ENCODE data around the gene GAGE12G.
"Not testable (repeated sequence)": the region's sequence is repeated elsewhere in the genome, so short reads cannot be mapped to it uniquely, and the experiment has no call there.

GRCh38 chrX:49589196-49589595, 19.0 kb downstream of the GAGE12G start, which contains the start of gene GAGE2A:
- TF ChIP-seq, protein P1, sequence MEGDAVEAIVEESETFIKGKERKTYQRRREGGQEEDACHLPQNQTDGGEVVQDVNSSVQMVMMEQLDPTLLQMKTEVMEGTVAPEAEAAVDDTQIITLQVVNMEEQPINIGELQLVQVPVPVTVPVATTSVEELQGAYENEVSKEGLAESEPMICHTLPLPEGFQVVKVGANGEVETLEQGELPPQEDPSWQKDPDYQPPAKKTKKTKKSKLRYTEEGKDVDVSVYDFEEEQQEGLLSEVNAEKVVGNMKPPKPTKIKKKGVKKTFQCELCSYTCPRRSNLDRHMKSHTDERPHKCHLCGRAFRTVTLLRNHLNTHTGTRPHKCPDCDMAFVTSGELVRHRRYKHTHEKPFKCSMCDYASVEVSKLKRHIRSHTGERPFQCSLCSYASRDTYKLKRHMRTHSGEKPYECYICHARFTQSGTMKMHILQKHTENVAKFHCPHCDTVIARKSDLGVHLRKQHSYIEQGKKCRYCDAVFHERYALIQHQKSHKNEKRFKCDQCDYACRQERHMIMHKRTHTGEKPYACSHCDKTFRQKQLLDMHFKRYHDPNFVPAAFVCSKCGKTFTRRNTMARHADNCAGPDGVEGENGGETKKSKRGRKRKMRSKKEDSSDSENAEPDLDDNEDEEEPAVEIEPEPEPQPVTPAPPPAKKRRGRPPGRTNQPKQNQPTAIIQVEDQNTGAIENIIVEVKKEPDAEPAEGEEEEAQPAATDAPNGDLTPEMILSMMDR (IDR thresholded peaks at IDR 0.05; ENCODE audit: insufficient read depth, low read depth, low read length) = not testable (repeated sequence)
- TF ChIP-seq EZH2 (IDR thresholded peaks at IDR 0.05; ENCODE audit: insufficient read depth, low read length) = not testable (repeated sequence)
